Measurements from ENCODE around the gene WBP2.
"Not testable (repeated sequence)": the region's sequence is repeated elsewhere in the genome, so short reads cannot be mapped to it uniquely, and the experiment has no call there.

WBP2 gene

GRCh38 chr17:75818326-75818885, 36.7 kb downstream of the WBP2 start:
- DNase-seq (ENCODE audit: low spot score) = no peak
- FAIRE-seq = no peak

DNA sequence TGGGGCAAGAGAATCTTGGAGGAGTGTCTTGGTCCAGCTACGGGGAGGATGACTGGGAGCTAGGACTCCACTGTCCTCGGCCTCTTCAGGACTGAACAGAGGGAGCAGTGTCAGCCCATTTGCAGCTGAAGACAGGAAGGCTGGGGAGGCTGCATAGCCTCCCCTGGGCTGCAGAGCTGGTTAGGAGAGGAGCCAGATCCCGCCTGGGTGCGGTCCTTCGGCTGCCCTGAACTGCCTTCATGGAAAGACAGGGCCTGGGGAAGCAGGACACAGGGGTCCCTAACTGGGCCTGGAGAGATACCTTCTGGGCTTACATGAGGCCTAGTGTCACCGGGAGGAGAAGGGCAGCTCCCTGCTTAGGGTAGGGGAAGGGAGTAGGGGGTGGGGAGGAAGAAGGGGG, 37.6 kb downstream of the WBP2 start:
- FAIRE-seq = no peak
- no peak for DNase-seq (ENCODE audit: low spot score)

DNA sequence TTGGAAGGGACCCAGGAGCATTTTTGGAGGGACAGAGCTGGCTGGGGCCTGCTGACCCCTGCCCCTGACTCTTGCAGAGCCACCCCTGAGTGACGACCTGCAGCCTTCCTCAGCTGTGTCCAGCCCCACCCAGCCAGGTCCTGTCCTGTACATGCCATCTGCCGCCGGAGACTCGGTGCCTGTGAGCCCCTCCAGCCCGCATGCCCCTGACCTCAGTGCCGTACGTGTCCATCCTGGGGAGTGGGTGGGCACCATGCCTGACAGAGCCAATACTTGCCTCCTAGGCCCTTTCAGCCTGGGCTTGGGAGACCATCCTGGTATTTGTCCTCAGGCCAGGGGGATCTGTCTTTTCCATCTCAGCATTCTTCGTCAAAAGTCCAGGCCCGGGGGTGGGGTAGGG, 38.4 kb downstream of the WBP2 start:
- DNase-seq (ENCODE audit: low spot score) = no peak
- no peak for FAIRE-seq

GRCh38 chr17:75815399-75815798, 39.7 kb downstream of the WBP2 start:
- no peak for DNase-seq (ENCODE audit: low spot score)
- FAIRE-seq = no peak

GRCh38 chr17:75814900-75815373, 40.2 kb downstream of the WBP2 start:
- DNase-seq (ENCODE audit: low spot score) (peak; percentile 45), FAIRE-seq (peak; percentile 17)

DNA sequence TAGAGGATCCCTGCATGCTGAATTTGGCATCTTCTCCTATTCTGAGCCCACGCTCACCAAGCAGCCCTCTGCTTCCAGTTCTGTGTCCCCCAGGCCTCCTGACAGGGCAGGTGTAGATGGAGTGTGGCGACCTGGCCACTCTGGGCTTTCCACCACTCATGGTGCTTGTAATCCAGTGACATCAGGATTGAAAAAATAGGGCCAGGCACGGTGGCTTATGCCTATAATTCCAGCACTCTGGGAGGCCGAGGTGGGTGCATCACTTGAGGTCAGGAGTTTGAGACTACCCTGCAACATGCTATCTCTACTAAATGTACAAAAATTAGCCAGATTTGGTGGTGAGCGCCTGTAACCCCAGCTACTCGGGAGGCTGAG, 41.1 kb downstream of the WBP2 start:
- FAIRE-seq = no peak
- no peak for DNase-seq (ENCODE audit: low spot score)

GRCh38 chr17:75813081-75814020, 41.8 kb downstream of the WBP2 start:
- FAIRE-seq = peak; percentile 82
- DNase-seq (ENCODE audit: low spot score) = no peak

DNA sequence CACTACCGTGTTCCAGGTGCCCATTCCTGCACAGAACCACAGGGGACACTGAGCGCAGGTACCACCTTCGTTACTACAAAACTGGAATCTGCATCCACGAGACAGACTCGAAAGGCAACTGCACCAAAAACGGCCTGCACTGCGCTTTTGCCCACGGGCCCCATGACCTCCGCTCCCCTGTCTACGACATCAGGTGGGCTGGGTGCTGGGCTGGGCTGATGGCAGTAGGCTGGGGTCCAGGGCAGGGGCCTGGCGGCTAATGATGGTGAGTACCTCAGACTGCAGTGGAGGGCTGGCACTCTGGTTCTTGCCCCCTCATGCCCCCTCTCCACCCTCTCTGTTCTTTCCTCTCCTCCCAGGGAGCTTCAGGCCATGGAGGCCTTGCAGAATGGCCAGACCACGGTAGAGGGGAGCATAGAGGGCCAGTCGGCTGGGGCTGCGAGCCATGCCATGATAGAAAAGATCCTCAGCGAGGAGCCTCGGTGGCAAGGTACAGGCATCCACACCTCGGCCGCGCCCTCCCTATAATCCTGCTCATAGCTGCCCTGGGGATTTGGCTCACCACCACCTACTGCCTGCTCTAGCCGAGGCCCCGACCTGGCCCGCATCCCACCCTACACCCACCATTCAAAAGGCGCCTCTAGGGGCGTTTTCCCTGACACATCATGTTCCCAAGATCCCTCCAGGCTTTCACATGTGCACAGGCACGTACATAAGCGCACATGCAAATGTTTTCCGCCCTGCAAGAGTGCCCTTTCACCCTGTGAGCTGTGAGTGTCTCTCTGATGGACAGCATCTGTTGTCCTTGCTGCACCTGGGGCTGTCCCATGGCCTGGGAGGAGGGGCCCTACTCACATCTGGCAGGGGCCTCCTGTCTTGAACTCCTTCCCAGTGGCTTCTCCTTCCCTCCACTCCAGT, 42.8 kb downstream of the WBP2 start:
- DNase-seq (ENCODE audit: low spot score) = no peak
- FAIRE-seq = no peak

DNA sequence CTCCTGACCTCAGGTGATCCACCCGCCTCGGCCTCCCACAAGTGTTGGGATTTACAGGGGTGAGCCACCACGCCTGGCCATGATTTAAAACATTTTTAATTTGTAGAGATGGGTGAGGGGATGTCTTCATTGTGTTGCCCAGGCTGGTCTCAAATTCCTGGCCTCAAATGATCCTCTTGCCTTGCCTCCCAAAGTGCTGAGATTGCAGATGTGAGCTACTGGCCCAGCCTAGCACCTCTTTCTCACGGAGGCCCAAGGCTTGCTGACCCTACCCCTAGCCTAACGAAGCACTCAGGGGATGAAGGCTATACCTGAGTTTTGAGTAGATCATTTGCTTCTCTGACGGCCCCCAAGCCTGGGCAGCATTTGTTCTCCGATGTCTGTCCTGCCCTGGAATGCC, 44.0 kb downstream of the WBP2 start:
- DNase-seq (ENCODE audit: low spot score) (no peak), FAIRE-seq (peak; percentile 35)

- DNase-seq (ENCODE audit: low spot score) = not testable (repeated sequence)
- FAIRE-seq = peak; percentile 66
Measured at GRCh38 chr17:75810756-75811155, 44.4 kb downstream of the WBP2 start.

DNA sequence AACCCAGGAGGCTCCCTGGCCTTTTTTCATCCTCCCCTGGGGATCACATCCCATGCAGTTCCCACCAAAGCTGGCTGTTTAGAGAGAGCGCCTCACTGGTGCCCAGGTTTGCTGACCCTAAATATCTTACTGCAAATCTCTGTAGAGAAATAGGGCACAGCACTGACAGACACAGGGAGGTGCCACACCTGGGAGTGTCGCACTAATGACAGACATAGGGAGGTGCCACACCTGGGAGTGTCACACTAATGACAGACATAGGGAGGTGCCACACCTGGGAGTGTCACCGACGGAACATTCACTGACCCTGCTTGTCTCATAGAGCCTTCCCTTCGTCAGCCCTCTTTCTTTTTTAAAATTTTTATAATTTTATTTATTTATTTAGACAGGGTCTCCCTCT, 44.9 kb downstream of the WBP2 start:
- DNase-seq (ENCODE audit: low spot score) = no peak
- FAIRE-seq = no peak

GRCh38 chr17:75809631-75810111, 45.5 kb downstream of the WBP2 start:
- DNase-seq (ENCODE audit: low spot score) (no peak), FAIRE-seq (no peak)

DNA sequence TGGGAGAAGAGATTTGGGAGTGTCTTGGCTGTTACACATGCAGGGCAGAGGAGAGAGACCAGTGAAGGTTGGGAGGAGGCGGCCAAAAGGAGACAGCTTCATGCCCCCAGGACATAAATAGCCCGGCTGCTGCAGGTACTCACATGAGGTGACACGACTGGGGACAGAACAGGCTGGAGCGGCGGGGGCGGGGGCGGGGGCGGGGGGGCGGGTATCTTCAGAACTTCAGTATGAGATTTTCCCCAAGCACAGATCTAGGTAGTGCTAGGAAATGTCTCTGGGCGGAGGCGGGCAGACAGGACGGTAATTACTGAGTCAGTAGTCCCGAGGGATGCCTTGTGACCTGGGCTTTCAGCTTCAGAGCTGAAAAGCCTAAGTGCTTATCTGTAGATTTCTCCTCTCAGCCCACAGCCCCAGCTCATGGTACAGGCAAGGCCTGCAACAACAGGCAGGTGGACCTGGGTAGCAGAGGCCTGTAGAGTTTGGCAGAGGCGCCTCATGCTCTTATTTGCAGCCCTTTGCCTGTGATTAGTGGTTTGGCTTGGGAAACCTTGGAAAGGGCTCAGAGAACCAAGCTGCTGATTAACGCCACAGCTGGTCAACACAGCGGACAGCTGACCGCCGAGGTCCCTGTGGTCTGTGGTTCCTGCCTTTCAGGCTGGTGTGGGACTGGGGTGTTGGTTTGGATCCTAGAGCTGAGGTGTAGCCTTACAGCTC, 46.1 kb downstream of the WBP2 start:
- no peak for FAIRE-seq

GRCh38 chr17:75808549-75808904, 46.6 kb downstream of the WBP2 start:
- DNase-seq (ENCODE audit: low spot score) (no peak), FAIRE-seq (no peak)

More for the DNA sequence above, 46.1 kb downstream of the WBP2 start:
- DNase-seq (ENCODE audit: low spot score) = no peak

GRCh38 chr17:75807861-75808260, 47.3 kb downstream of the WBP2 start:
- FAIRE-seq (no peak), DNase-seq (ENCODE audit: low spot score) (no peak)

DNA sequence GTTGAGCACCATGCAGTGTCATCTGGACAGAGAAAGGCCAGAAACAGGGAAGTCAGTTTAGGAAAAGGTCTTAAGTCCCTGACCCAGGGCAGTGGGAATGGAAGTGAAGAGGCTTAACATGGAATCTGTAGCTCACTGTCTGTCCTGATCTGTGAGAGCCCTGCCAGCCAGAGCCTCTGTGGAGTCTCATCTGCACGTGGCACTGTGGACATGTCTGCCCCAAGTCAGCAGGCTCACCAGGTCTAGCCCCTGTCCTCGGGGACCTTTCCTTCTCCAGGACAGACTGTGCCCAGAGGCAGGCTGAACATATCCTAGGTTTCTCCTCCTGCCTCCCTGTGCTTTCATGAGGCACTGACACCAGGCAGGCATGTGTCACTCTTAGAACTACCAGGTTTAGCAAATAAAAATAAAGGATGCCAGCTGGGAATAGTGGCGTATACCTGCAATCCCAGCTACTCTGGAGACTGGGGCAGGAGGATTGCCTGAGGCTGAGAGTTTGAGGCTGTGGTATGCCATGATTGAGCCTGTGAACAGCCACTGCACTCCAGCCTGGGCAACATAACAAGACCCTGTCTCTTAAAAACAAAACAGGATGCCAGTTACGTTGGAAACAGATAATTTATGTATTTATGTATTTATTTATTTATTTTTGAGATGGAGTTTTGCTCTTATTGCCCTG, 48.2 kb downstream of the WBP2 start:
- DNase-seq (ENCODE audit: low spot score) (no peak), FAIRE-seq (no peak)

DNA sequence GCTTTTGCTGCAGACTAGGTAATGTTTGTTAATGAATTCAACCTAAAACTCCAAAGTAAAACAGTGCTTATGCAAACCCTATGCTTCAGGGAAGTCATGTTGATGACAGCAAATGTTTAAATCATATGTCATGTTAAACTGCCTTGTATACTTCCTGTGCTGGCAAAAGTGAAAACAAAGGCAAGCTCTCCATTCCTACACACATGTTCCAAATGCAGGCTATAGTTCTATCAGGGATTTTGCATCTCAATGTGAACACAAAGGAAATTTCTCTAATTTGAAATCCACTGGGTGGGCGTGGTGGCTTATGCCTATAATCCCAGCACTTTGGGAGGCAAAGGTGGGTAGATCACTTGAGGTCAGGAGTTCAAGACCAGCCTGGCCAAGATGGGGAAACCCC, 51.3 kb downstream of the WBP2 start:
- DNase-seq (ENCODE audit: low spot score) (no peak), FAIRE-seq (no peak)

- DNase-seq (ENCODE audit: low spot score) (no peak), FAIRE-seq (no peak)
Measured at GRCh38 chr17:75799402-75799801, 55.7 kb downstream of the WBP2 start.

DNA sequence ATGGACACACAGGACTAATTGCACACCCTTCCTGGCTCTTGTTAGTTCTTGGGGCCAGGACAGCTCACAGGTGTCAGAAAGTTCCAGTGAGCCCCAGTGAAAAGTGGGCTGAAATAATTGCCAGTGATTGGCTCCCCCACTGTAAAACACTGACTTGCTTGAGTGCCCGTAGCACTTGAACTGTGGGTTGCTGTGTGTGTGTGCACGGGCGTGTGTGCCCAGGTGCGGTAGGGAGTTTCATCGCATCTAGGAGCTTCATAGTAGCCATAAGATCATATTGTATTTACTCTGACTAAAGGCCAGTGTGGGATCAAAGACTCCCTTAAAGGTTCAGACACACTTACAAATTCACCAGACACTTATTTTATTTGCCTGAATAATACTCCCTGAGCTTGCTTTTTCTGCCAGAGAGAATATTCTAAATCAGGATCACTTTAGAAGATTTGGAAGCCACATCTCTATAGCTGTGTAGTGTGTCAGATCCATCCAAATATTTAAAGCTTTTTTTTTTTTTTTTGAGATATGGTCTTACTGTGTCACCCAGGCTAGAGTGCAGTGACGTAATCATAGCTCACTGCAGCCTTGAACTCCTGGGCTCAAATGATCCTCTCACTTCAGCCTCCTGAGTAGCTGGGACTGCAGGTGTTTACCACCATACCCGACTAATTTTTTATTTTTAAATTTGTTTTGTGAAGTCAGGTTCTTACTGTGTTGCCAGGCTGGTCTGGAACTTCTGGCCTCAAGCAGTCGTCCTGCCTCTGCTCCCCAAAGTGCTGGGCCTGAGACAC, 59.1 kb downstream of the WBP2 start:
- DNase-seq (ENCODE audit: low spot score) = no peak
- no peak for FAIRE-seq
